Mesendoderm (in vitro differentiated cells): ENCODE data around the gene IBSP.

Experiments
- DNase-seq: peaks from one replicate; pipeline ENCODE4 v3.0.0; 2013
- H2AK5ac ChIP-seq: 2 replicates; pipeline ENCODE4 v1.6.1; 2013; ENCODE audit warnings: low read length, inconsistent platforms
- H2BK120ac ChIP-seq: 2 replicates; pipeline ENCODE4 v1.6.1; 2013; ENCODE audit warnings: low read depth, mild to moderate bottlenecking, low read length, moderate library complexity, mixed read lengths
- H2BK15ac ChIP-seq: replicated peaks from 2 replicates; pipeline ENCODE4 v1.6.1; 2013; ENCODE audit warnings: low read depth, mild to moderate bottlenecking, moderate library complexity
- H2BK5ac ChIP-seq: 2 replicates; pipeline ENCODE4 v1.6.1; 2013; ENCODE audit warnings: low read length, inconsistent platforms
- H3K18ac ChIP-seq: 2 replicates; pipeline ENCODE4 v1.6.1; 2013; ENCODE audit warnings: mild to moderate bottlenecking, low read length, mixed read lengths
- H3K23ac ChIP-seq: one replicate; pipeline ENCODE4 v1.6.1; 2013; ENCODE audit warnings: low read length
- H3K27ac ChIP-seq: 2 replicates; pipeline ENCODE4 v1.5.1; 2013; ENCODE audit warnings: low read depth, mild to moderate bottlenecking, inconsistent platforms, low read length, moderate library complexity
- H3K27me3 ChIP-seq: 2 replicates; pipeline ENCODE4 v1.6.1; 2013; ENCODE audit warnings: low read length, control low read depth, mild to moderate bottlenecking, inconsistent platforms; ENCODE audit not compliant: insufficient read depth, poor library complexity
- H3K36me3 ChIP-seq: 2 replicates; pipeline ENCODE4 v1.6.1; 2013; ENCODE audit warnings: low read length, inconsistent platforms; ENCODE audit not compliant: control insufficient read depth, insufficient read depth
- H3K4ac ChIP-seq: one replicate; pipeline ENCODE4 v1.6.1; 2013; ENCODE audit warnings: low read depth, mild to moderate bottlenecking, low read length, moderate library complexity
- H3K4me1 ChIP-seq: 2 replicates; pipeline ENCODE4 v1.6.1; 2013; ENCODE audit warnings: low read depth, low read length, inconsistent platforms; ENCODE audit not compliant: control insufficient read depth
- H3K4me2 ChIP-seq: 2 replicates; pipeline ENCODE4 v1.6.1; 2013; ENCODE audit warnings: low read length
- H3K4me3 ChIP-seq: 2 replicates; pipeline ENCODE4 v1.5.1; 2013; ENCODE audit warnings: mild to moderate bottlenecking, low read length
- H3K56ac ChIP-seq: one replicate; pipeline ENCODE4 v1.6.1; 2013; ENCODE audit warnings: low read length
- H3K79me1 ChIP-seq: 2 replicates; pipeline ENCODE4 v1.6.1; 2013; ENCODE audit warnings: low read length, inconsistent platforms
- H3K79me2 ChIP-seq: 2 replicates; pipeline ENCODE4 v1.6.1; 2013; ENCODE audit warnings: mild to moderate bottlenecking, low read length; ENCODE audit not compliant: control insufficient read depth, insufficient read depth
- H3K9ac ChIP-seq: 2 replicates; pipeline ENCODE4 v1.6.1; 2013; ENCODE audit warnings: low read length, inconsistent platforms
- H4K5ac ChIP-seq: one replicate; pipeline ENCODE4 v1.6.1; 2013; ENCODE audit warnings: low read length
- H4K8ac ChIP-seq: one replicate; pipeline ENCODE4 v1.6.1; 2013; ENCODE audit warnings: low read depth, mild to moderate bottlenecking, control low read depth, low read length, moderate library complexity
- WGBS: extraction: QIAGEN DNeasy Blood & Tissue Kit; methylation state at CpG from one replicate; pipeline ENCODE4 v1.1.7; 2013; ENCODE audit warnings: low lambda C conversion rate, missing lambda C conversion rate; ENCODE audit not compliant: insufficient coverage; ENCODE audit errors: extremely low coverage; 5-methylcytosine and 5-hydroxymethylcytosine counted together

IBSP gene

DNA sequence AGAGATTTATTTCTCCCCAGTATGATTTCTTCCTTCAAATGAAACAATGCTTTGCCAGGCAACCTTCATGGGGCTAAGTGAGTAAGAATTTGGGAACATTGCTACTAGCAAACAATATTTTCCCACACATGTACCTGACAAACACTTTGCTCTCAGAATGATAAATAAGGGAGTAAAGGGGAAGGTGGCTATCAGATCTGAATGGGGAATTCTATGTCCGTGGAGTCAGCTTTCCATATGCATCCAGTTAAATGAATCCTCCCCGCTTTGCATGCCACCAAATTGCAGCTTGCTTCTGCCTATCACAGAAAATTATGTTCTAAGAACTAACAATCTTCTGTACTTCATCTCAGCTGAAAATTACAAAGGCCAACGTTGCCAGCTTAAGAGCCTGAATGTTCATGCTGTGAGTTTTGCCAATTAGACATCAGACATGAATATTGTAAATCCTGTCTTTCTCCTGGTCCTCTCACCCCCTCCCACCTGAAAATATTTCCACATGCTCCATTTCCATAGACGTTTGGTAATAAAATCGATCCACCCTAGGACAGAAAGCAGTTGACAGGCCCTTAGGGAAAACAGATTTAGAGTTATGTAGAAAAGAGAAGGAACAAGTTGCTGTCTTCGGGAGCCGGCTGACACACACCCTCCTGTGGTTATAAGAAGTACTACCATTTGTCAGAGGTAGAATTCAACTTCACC is 39.7 kb downstream of the IBSP start:
- Histone ChIP-seq H2BK5ac (no peak overlapping the region), H2AK5ac (no peak overlapping the region), H3K4me3 (no peak overlapping the region), H3K79me1 (no peaks in the 10 kb centered on the region), H3K79me2 (no peaks in the 10 kb centered on the region), H2BK15ac (peak overlapping the region; percentile 64), H3K36me3 (no peaks in the 10 kb centered on the region), H3K18ac (peak overlapping the region; percentile 10), H3K56ac (peak overlapping the region; percentile 2), H3K4ac (no peak overlapping the region), H4K5ac (no peak overlapping the region), H3K4me2 (no peak overlapping the region), H2BK120ac (no peak overlapping the region), H4K8ac (no peak overlapping the region), H3K27me3 (no peaks in the 10 kb centered on the region), H3K27ac (no peak overlapping the region), H3K4me1 (peaks cover 4% of the 10 kb centered on the region), H3K23ac (no peak overlapping the region), H3K9ac (no peak overlapping the region)
- DNase-seq, result peak; percentile 58
- WGBS, result no CpG with 5 or more reads among the region's 7 CpGs

DNA sequence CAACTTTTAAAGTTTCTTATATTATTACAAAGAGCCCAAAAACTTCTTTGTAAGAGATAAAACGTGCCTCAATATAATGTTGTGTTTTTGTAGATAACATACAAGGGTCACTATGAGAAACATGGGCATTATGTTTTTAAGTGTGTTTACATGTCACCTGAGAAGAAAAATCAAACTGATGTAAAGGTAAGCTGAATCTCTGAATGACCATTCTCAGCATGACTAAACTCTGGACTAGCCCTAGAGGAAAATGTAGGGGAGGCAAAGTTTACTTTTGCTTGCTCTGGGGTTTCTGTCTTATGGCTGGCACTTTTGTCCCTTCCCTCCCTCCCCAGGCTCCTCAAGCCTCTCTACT is 40.2 kb downstream of the IBSP start:
- Histone ChIP-seq H3K4me3 (no peak overlapping the region), H2BK120ac (no peak overlapping the region), H2BK15ac (no peak overlapping the region), H3K56ac (no peak overlapping the region), H3K9ac (no peak overlapping the region), H3K79me1 (no peaks in the 10 kb centered on the region), H2AK5ac (no peak overlapping the region), H3K27me3 (no peaks in the 10 kb centered on the region), H3K4me1 (peaks cover 4% of the 10 kb centered on the region), H3K4me2 (no peak overlapping the region), H3K23ac (no peak overlapping the region), H3K4ac (no peak overlapping the region), H4K5ac (no peak overlapping the region), H3K36me3 (no peaks in the 10 kb centered on the region), H3K18ac (no peak overlapping the region), H3K27ac (no peak overlapping the region), H2BK5ac (no peak overlapping the region), H3K79me2 (no peaks in the 10 kb centered on the region), H4K8ac (no peak overlapping the region)
- WGBS, result no CpG with 5 or more reads among the region's 1 CpG
- DNase-seq, result no peak

GRCh38 chr4:87840149-87840548 is 40.8 kb downstream of the IBSP start:
- Histone ChIP-seq H3K23ac (no peak overlapping the region), H4K8ac (no peak overlapping the region)

DNA sequence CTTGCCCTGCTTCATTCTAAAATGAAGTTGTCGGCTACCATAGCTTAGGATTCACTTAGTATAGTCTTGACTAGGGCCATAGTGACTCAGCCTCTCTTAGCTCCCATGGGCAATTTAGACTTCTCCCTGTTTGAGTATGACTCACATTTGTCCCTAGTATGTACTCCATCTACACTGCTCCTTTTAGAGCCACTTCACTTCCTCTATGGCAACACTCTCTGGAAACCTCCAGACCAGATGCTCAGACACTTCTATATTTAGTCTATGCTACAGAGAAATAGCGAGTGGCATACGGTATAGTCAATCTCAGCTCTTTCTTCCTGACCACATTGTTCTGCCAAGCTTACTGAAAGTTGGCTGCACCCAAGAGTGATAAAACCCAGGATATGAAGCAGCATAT is 44.6 kb downstream of the IBSP start:
- H3K27ac ChIP-seq, result no peak overlapping the region
- no peak overlapping the region for H2AK5ac ChIP-seq
- no peak overlapping the region for H2BK15ac ChIP-seq
- H3K56ac ChIP-seq, result no peak overlapping the region
- no peak overlapping the region for H3K4me2 ChIP-seq
- no peaks in the 10 kb centered on the region for H3K79me2 ChIP-seq
- H3K4me3 ChIP-seq, result no peak overlapping the region
- H4K5ac ChIP-seq, result no peak overlapping the region
- H4K8ac ChIP-seq, result no peak overlapping the region
- no peaks in the 10 kb centered on the region for H3K4me1 ChIP-seq
- H3K27me3 ChIP-seq, result no peaks in the 10 kb centered on the region
- H2BK5ac ChIP-seq, result no peak overlapping the region
- no peak overlapping the region for H3K18ac ChIP-seq
- H3K23ac ChIP-seq, result no peak overlapping the region
- no peaks in the 10 kb centered on the region for H3K79me1 ChIP-seq
- no peak overlapping the region for H3K9ac ChIP-seq
- DNase-seq, result no peak
- H3K4ac ChIP-seq, result no peak overlapping the region
- no peaks in the 10 kb centered on the region for H3K36me3 ChIP-seq
- WGBS, result no CpG with 5 or more reads among the region's 3 CpGs
- H2BK120ac ChIP-seq, result no peak overlapping the region

More at GRCh38 chr4:87840149-87840548, 40.8 kb downstream of the IBSP start:
- no peak overlapping the region for H3K18ac ChIP-seq
- H2AK5ac ChIP-seq, result no peak overlapping the region
- DNase-seq, result no peak
- H3K4me2 ChIP-seq, result no peak overlapping the region
- H3K27me3 ChIP-seq, result no peaks in the 10 kb centered on the region
- no peak overlapping the region for H3K56ac ChIP-seq
- no peak overlapping the region for H3K4ac ChIP-seq
- no peak overlapping the region for H2BK5ac ChIP-seq
- no peak overlapping the region for H2BK15ac ChIP-seq
- H3K27ac ChIP-seq, result no peak overlapping the region
- H2BK120ac ChIP-seq, result no peak overlapping the region
- peaks cover 4% of the 10 kb centered on the region for H3K4me1 ChIP-seq
- no CpG with 5 or more reads among the region's 3 CpGs for WGBS
- H4K5ac ChIP-seq, result no peak overlapping the region
- no peaks in the 10 kb centered on the region for H3K79me2 ChIP-seq
- H3K79me1 ChIP-seq, result no peaks in the 10 kb centered on the region
- no peak overlapping the region for H3K9ac ChIP-seq
- no peaks in the 10 kb centered on the region for H3K36me3 ChIP-seq
- H3K4me3 ChIP-seq, result no peak overlapping the region

DNA sequence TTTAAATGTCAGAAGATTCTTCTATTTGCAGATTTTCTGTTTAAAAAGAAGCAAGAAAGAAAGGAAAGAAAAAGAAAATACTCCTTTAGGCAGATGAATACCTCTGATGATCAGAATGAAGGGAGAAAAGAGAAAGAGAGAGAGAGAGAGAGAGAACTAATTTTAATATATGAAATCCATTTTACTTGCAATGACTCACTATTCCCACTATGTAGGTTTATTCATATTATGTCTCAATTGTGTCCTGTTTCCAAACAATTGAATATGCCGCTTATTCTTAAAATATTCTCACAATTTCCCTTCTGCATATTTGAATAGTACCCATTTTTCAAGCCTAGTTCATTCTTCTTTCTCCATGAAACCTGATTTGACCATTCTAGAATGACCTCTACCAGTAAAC is 45.1 kb downstream of the IBSP start:
- H3K4me3 ChIP-seq, result no peak overlapping the region

DNA sequence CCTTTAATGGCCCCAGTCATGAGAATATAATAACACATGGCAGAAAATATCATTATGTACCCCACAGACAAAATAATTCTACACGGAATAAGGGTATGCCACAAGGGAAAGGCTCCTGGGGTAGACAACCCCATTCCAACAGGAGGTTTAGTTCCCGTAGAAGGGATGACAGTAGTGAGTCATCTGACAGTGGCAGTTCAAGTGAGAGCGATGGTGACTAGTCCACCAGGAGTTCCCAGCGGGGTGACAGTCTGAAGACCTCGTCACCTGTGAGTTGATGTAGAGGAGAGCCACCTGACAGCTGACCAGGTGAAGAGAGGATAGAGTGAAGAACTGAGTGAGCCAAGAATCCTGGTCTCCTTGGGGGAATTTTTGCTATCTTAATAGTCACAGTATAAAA is 46.9 kb downstream of the IBSP start:
- H2BK5ac ChIP-seq, result no peak overlapping the region
- no peak overlapping the region for H3K4me2 ChIP-seq
- no peak overlapping the region for H4K5ac ChIP-seq
- H3K79me2 ChIP-seq, result no peaks in the 10 kb centered on the region
- no peak overlapping the region for H3K4me3 ChIP-seq
- H3K36me3 ChIP-seq, result no peaks in the 10 kb centered on the region
- H2BK120ac ChIP-seq, result no peak overlapping the region
- no CpG with 5 or more reads among the region's 5 CpGs for WGBS
- H3K79me1 ChIP-seq, result no peaks in the 10 kb centered on the region
- no peak overlapping the region for H3K56ac ChIP-seq
- H3K18ac ChIP-seq, result no peak overlapping the region
- no peak overlapping the region for H2AK5ac ChIP-seq
- H3K27ac ChIP-seq, result no peak overlapping the region
- no peak overlapping the region for H3K9ac ChIP-seq
- H2BK15ac ChIP-seq, result no peak overlapping the region
- peaks cover 3% of the 10 kb centered on the region for H3K4me1 ChIP-seq
- no peaks in the 10 kb centered on the region for H3K27me3 ChIP-seq
- no peak overlapping the region for H3K4ac ChIP-seq
- no peak for DNase-seq
- H3K23ac ChIP-seq, result no peak overlapping the region
- no peak overlapping the region for H4K8ac ChIP-seq

More for the DNA sequence above, 45.1 kb downstream of the IBSP start:
- Histone ChIP-seq H2AK5ac (no peak overlapping the region), H3K27ac (no peak overlapping the region), H4K8ac (no peak overlapping the region), H3K36me3 (no peaks in the 10 kb centered on the region), H3K4me1 (peaks cover under 1% of the 10 kb centered on the region), H3K4me2 (no peak overlapping the region), H3K27me3 (no peaks in the 10 kb centered on the region), H3K9ac (no peak overlapping the region), H3K18ac (no peak overlapping the region), H4K5ac (no peak overlapping the region), H3K56ac (no peak overlapping the region), H3K79me2 (no peaks in the 10 kb centered on the region), H3K79me1 (no peaks in the 10 kb centered on the region), H3K4ac (no peak overlapping the region), H2BK5ac (no peak overlapping the region), H2BK15ac (no peak overlapping the region), H2BK120ac (no peak overlapping the region), H3K23ac (no peak overlapping the region)
- WGBS, result no CpG with 5 or more reads among the region's 1 CpG
- no peak for DNase-seq
